ENCODE measurements around the gene IFT88. TPM values are rescaled to one million over a fixed set of nuclear protein-coding genes. Genes with fewer than 3 reads are reported as not detected.

The IFT88 gene
- total and polyA plus RNA-seq, 2 of the 8 experiments (the other 6 are each of a cell fraction or from before 2014, with no cell fraction given), result 1.7 to 5.8 TPM

DNA sequence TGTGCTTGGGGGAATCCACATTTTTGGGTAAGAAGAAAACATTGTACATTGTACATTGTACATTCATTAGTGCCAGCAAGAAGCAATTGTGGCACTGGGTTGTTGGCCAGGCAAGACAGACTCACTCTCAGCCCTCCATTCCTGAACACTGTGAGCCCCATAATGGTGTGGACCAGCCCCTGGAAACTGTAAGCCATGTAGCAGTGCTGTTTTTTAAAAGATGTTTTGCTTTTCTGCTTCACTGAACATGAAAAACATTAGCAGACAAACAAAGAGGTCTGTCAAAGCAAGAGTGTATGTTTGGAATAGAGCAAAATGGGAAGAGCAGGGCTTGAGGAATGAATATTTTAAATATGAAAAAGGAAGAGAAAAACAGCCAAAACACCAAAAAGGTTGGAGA is 97.4 kb downstream of the IFT88 start (continued):
- no peak for TF ChIP-seq TCF12 (IDR thresholded peaks at IDR 0.05; ENCODE audit: low read depth, low read length)
- TF ChIP-seq ZNF274 (IDR thresholded peaks at IDR 0.05; ENCODE audit: borderline replicate concordance, extremely low read depth, low read length), result no peak

Measured in H1 (cell line).